Loucy (cell line): ENCODE data around the gene MINK1.

Experiments
- EZH2phosphoT487 ChIP-seq: fragments of 200-600 bp; IDR thresholded peaks from 2 replicates; pipeline ENCODE4 v1.6.1; 2018; ENCODE audit warnings: antibody characterized with exemption, mild to moderate bottlenecking, moderate library complexity, borderline replicate concordance
- TF ChIP-seq, protein P1 (sequence below): fragments of 200-600 bp; sonication (generic); conservative IDR thresholded peaks from 2 replicates; pipeline ENCODE4 v1.5.1; 2014; ENCODE audit warnings: mild to moderate bottlenecking, antibody characterized with exemption, low read length

DNA sequence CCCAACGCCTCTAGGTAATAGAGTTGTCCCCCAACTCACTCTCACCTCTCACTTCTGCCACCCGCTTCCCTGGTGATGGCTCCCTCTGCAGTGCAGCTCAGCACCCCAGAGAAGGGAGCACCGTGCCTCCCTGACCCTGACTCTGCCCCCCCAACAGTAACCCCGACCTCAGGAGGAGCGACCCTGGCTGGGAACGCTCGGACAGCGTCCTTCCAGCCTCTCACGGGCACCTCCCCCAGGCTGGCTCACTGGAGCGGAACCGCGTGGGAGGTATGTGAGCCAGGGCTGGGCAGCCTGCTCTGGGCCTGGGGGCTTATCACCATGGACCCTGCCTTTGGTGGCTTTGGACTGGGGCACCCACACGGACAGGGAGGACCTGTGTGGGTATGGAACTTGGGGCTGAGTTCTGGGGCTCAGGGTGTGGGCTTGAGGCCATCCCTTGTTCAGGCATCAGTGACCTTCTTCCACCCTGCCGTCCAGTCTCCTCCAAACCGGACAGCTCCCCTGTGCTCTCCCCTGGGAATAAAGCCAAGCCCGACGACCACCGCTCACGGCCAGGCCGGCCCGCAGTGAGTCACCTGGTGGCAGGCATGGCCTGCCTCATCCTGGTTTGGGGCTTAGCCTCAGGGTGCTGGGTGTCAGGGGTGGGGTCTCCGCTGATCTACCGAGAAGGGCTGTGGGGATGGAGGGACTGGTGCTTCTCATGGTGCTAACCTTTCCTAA lies 59.5 kb downstream of the MINK1 start:
- TF ChIP-seq, protein P1, sequence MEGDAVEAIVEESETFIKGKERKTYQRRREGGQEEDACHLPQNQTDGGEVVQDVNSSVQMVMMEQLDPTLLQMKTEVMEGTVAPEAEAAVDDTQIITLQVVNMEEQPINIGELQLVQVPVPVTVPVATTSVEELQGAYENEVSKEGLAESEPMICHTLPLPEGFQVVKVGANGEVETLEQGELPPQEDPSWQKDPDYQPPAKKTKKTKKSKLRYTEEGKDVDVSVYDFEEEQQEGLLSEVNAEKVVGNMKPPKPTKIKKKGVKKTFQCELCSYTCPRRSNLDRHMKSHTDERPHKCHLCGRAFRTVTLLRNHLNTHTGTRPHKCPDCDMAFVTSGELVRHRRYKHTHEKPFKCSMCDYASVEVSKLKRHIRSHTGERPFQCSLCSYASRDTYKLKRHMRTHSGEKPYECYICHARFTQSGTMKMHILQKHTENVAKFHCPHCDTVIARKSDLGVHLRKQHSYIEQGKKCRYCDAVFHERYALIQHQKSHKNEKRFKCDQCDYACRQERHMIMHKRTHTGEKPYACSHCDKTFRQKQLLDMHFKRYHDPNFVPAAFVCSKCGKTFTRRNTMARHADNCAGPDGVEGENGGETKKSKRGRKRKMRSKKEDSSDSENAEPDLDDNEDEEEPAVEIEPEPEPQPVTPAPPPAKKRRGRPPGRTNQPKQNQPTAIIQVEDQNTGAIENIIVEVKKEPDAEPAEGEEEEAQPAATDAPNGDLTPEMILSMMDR, result no peak
- TF ChIP-seq EZH2phosphoT487, result no peak
